OCI-LY7 (cell line): Measurements from ENCODE around the gene GNG3.

Experiments used
- EZH2phosphoT487 ChIP-seq: fragments of 200-600 bp; sonication (generic); IDR thresholded peaks from 2 replicates; pipeline ENCODE4 v1.6.1; 2018; ENCODE audit warnings: low read depth, borderline replicate concordance, mild to moderate bottlenecking, mixed run types, antibody characterized with exemption, low read length, moderate library complexity, mixed read lengths
- TF ChIP-seq, protein P1 (sequence below): fragments of 200-600 bp; sonication (generic); conservative IDR thresholded peaks from 2 replicates; pipeline ENCODE4 v1.5.1; 2014; ENCODE audit warnings: mild to moderate bottlenecking, antibody characterized with exemption, low read length, moderate library complexity, mixed read lengths

DNA sequence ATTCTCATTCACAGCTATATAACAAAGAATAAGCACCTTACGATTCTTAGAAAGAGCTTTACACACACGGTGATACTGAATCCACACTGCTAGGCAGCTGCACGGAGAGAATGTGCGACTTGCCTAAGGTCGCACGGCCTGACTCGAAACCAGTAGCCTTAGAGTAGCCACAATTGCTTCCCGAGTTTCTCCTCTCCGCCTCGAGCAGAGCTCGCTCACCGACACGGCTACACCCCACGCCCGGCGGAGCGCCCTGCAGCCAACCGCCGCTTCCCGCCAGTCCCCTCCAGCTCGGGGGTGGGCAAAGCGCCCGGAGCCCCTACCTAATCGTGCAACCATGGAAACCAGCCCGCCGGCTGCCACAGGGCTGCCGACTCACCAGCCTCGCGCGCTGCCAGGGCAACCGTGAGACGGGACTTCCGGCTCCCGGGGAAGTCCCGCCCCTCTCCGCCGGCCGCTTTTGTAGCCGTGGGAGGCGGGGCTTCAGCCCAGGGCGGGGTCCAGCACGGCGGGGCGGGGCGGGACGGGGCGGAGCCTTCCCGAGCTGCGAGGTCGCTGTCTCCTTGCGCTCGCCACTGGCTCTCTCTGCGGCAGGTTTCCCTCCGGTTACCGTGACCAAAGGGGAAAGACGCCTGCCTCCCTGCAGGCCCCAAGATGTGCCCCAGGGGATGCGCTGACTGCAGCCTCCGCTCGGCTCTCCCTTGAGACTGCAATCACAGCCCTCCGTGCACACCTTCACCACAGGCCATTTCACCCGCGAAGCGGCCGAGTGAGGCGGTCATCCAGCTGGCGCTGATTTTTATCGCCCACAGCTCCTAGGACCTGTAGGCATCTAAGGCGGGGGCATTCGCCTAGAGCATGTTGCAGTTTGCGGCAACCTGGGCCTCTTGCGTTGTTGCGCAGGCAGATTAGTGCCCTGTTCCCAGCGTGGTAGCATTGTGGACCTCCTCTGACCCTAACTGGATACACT, 1.3 kb upstream of the GNG3 start:
- TF ChIP-seq, protein P1, sequence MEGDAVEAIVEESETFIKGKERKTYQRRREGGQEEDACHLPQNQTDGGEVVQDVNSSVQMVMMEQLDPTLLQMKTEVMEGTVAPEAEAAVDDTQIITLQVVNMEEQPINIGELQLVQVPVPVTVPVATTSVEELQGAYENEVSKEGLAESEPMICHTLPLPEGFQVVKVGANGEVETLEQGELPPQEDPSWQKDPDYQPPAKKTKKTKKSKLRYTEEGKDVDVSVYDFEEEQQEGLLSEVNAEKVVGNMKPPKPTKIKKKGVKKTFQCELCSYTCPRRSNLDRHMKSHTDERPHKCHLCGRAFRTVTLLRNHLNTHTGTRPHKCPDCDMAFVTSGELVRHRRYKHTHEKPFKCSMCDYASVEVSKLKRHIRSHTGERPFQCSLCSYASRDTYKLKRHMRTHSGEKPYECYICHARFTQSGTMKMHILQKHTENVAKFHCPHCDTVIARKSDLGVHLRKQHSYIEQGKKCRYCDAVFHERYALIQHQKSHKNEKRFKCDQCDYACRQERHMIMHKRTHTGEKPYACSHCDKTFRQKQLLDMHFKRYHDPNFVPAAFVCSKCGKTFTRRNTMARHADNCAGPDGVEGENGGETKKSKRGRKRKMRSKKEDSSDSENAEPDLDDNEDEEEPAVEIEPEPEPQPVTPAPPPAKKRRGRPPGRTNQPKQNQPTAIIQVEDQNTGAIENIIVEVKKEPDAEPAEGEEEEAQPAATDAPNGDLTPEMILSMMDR: no peak
- no peak for TF ChIP-seq EZH2phosphoT487
